Measurements from ENCODE around the gene REEP1.
"Not testable (repeated sequence)": the region's sequence is repeated elsewhere in the genome, so short reads cannot be mapped to it uniquely, and the experiment has no call there.

The REEP1 gene

GRCh38 chr2:86241611-86242010, 95.8 kb downstream of the REEP1 start:
- no peak for DNase-seq

GRCh38 chr2:86240251-86240650, 97.2 kb downstream of the REEP1 start:
- no peak for DNase-seq

GRCh38 chr2:86239745-86240144, 97.7 kb downstream of the REEP1 start:
- no peak for DNase-seq

GRCh38 chr2:86239326-86239725, 98.1 kb downstream of the REEP1 start:
- no peak for DNase-seq

- no peak for DNase-seq
Measured at GRCh38 chr2:86238354-86238753, 99.1 kb downstream of the REEP1 start.

- DNase-seq = no peak
Measured at GRCh38 chr2:86237172-86237571, 100.3 kb downstream of the REEP1 start.

- DNase-seq = no peak
Measured at GRCh38 chr2:86235196-86235980, 102.0 kb downstream of the REEP1 start.

GRCh38 chr2:86234563-86235131, 102.8 kb downstream of the REEP1 start:
- DNase-seq = no peak

GRCh38 chr2:86233436-86233835, 104.0 kb downstream of the REEP1 start:
- no peak for DNase-seq

GRCh38 chr2:86232910-86233309, 104.5 kb downstream of the REEP1 start:
- DNase-seq = no peak

- DNase-seq = no peak
Measured at GRCh38 chr2:86232373-86232784, 105.0 kb downstream of the REEP1 start.

GRCh38 chr2:86231680-86232372, 105.6 kb downstream of the REEP1 start:
- DNase-seq = no peak

- DNase-seq = no peak
Measured at GRCh38 chr2:86230961-86231360, 106.5 kb downstream of the REEP1 start.

GRCh38 chr2:86229221-86229620, 108.2 kb downstream of the REEP1 start:
- no peak for DNase-seq

- not testable (repeated sequence) for DNase-seq
Measured at GRCh38 chr2:86228574-86228973, 108.9 kb downstream of the REEP1 start.

- no peak for DNase-seq
Measured at GRCh38 chr2:86227685-86228084, 109.7 kb downstream of the REEP1 start.

GRCh38 chr2:86226636-86227520, 110.5 kb downstream of the REEP1 start:
- DNase-seq = no peak

- no peak for DNase-seq
Measured at GRCh38 chr2:86226070-86226469, 111.4 kb downstream of the REEP1 start.

GRCh38 chr2:86225581-86225980, 111.8 kb downstream of the REEP1 start:
- no peak for DNase-seq

- DNase-seq = no peak
Measured at GRCh38 chr2:86224645-86225355, 112.6 kb downstream of the REEP1 start.

GRCh38 chr2:86223927-86224560, 113.4 kb downstream of the REEP1 start:
- DNase-seq = no peak
